Sigmoid colon (tissue), 3 donors: ENCODE results near the gene CAD.

Experiments used
- POLR2A ChIP-seq, 2 donors: fragments of 450-650 bp; IDR thresholded peaks; one replicate each; pipeline ENCODE4 v1.6.1; 2016; ENCODE audit warnings: antibody characterized with exemption in 2 of 2, mild to moderate bottlenecking in 2 of 2, moderate library complexity in 2 of 2
- TF ChIP-seq, protein P1 (sequence below), 4 experiments: fragments of 450-650 bp in 3 of 4; fragments of 200-600 bp in 1 of 4; IDR thresholded peaks; one replicate each; pipeline ENCODE4 v1.5.1; 2016 to 2019; ENCODE audit warnings: antibody characterized with exemption in 4 of 4, mild to moderate bottlenecking in 3 of 4, moderate library complexity in 2 of 4

DNA sequence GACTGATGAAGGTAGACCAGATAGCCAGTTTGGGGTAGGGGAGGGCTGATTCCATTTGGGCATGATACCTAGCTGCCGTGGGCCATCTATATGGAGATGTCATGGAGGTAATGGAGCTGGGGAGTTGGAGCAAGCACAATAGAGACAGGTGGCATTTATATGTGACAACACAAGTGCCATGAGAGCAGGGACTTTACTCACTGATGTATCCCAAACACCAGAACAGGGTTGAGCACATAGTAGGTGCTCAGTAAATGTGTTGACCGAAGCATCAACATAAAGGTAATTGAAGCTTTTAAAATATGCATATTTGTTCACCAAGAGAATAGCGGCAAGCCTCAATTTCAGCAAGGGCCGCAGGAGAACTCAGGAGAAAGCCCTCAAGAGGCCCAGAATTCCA lies 30.7 kb downstream of the CAD start:
- no peak for TF ChIP-seq POLR2A (IDR thresholded peaks at IDR 0.05)
- TF ChIP-seq, protein P1, sequence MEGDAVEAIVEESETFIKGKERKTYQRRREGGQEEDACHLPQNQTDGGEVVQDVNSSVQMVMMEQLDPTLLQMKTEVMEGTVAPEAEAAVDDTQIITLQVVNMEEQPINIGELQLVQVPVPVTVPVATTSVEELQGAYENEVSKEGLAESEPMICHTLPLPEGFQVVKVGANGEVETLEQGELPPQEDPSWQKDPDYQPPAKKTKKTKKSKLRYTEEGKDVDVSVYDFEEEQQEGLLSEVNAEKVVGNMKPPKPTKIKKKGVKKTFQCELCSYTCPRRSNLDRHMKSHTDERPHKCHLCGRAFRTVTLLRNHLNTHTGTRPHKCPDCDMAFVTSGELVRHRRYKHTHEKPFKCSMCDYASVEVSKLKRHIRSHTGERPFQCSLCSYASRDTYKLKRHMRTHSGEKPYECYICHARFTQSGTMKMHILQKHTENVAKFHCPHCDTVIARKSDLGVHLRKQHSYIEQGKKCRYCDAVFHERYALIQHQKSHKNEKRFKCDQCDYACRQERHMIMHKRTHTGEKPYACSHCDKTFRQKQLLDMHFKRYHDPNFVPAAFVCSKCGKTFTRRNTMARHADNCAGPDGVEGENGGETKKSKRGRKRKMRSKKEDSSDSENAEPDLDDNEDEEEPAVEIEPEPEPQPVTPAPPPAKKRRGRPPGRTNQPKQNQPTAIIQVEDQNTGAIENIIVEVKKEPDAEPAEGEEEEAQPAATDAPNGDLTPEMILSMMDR (IDR thresholded peaks at IDR 0.05): no peak
